Measurements from ENCODE around the gene ACOX3. TPM values are rescaled to one million over a fixed set of nuclear protein-coding genes. Genes with fewer than 3 reads are reported as not detected.

The ACOX3 gene
- total and polyA plus RNA-seq, 10 of the 15 experiments (the other 5 are each of a cell fraction or from before 2014, with no cell fraction given) = 2.0 to 24.5 (median 14.0) TPM

DNA sequence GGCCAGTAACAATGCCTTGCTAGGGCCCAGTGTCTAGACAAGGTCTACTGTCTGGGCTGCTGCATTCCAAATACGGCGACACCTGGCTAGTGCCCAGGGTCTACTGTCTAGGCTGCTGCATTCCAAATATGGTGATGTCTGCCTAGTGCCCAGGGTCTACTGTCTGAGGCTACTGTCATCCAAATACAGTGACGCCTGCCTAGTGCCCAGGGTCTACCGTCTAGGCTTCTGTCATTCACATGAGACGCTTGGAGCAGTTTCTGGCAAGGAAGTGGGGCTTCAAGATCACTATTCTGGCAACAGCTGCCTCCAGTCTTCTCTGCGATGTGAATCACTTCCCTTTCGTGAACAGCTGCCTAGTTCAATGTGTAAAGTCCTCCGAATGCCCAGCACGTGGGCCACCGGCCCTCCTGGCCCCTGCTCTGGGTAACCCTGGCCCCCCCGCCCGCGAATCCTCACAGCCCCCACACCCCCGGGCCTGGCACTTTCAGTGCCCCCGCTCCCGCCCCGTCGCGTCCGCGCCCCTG, 12.7 kb downstream of the ACOX3 start:
- peak overlapping the region; percentile 87 for H3K4me2 ChIP-seq (ENCODE audit: control insufficient read depth, insufficient read depth)
- H3K4me1 ChIP-seq (ENCODE audit: control insufficient read depth, insufficient read depth, low read length) = peaks cover 5% of the 10 kb centered on the region
- no peak for FAIRE-seq
- RAD21 ChIA-PET (ENCODE audit: unreplicated experiment) = interaction anchor here (1.2 to 1.7 kb wide), 5 partner anchors 8 to 251 kb away, joined by 3 to 9 read pairs (median 5); partner anchors contain the start of genes ACOX3 and TRMT44
- intact Hi-C loops (cut with micrococcal nuclease; ENCODE audit: unreplicated experiment) (no loop called here), in situ Hi-C loops (cut with MboI) (no loop called here)
- peak overlapping the region; percentile 64 for H3K27ac ChIP-seq (ENCODE audit: control insufficient read depth, insufficient read depth)
- no peaks in the 10 kb centered on the region for H3K27me3 ChIP-seq (replicated peaks in 1 of 2; ENCODE audit: control insufficient read depth in 2 of 2, insufficient read depth in 2 of 2, low read length in 1 of 2)
- 1% methylated on average over 21 of the region's 21 CpGs for WGBS (ENCODE audit: insufficient coverage, insufficient replicate concordance, low lambda C conversion rate, missing lambda C conversion rate)
- no peaks in the 10 kb centered on the region for H3K9me3 ChIP-seq (replicated peaks; ENCODE audit: control insufficient read depth, insufficient read depth, low read length)
- no TSS peak for BruUV-seq (replicated peaks)
- peaks cover 4% of the 10 kb centered on the region for H3K79me2 ChIP-seq (ENCODE audit: control insufficient read depth, insufficient read depth, low read length)
- H3K4me3 ChIP-seq = peak overlapping the region; percentile 71
- no peaks in the 10 kb centered on the region for H4K20me1 ChIP-seq (ENCODE audit: control insufficient read depth, insufficient read depth)
- H3K36me3 ChIP-seq (ENCODE audit: control insufficient read depth in 2 of 2, insufficient read depth in 2 of 2, low read length in 1 of 2) = no peaks in the 10 kb centered on the region; a peak in 1 of 4 replicates
- SMC1A ChIA-PET (ENCODE audit: uncharacterized antibody, unreplicated experiment) = interaction anchor here (0.9 to 1.8 kb wide), 4 partner anchors 8 to 36 kb away, joined by 3 to 9 read pairs (median 6); partner anchors contain the start of genes ACOX3 and TRMT44
- ATAC-seq = peak; percentile 78
- POLR2A ChIA-PET = interaction anchor here (0.7 to 2.5 kb wide), 3 partner anchors 10 to 269 kb away, joined by 3 to 11 read pairs (median 3); partner anchors contain the start of genes ABLIM2, ACOX3 and TRMT44
- peak overlapping the region; percentile 55 for H3K9ac ChIP-seq (ENCODE audit: control insufficient read depth, insufficient read depth, low read length)
- peak overlapping the region; percentile 66 for H2AFZ ChIP-seq (ENCODE audit: control insufficient read depth, low read depth, low read length)
- DNase-seq (ENCODE audit: low read depth, low spot score) = no peak
- CTCF ChIA-PET = interaction anchor here (0.7 to 1.1 kb wide), 4 partner anchors 8 to 251 kb away, joined by 3 read pairs; no protein-coding TSS in a partner anchor
- no peak for TF ChIP-seq IKZF1 (conservative IDR thresholded peaks at IDR 0.05)
- TF ChIP-seq CEBPZ (IDR thresholded peaks at IDR 0.05; ENCODE audit: low read depth, low read length) = no peak
- no peak for TF ChIP-seq CEBPB (IDR thresholded peaks at IDR 0.05; ENCODE audit: borderline replicate concordance in 1 of 2, low read depth in 2 of 2, low read length in 2 of 2)
- 0 out of 4 replicates have a peak, but pooled peaks of 1 of the 2 experiments have one; percentile 52 for TF ChIP-seq SRF (IDR thresholded peaks at IDR 0.05; ENCODE audit: low read depth in 2 of 2, low read length in 2 of 2)
- peak; percentile 85 for TF ChIP-seq SPI1 (IDR thresholded peaks at IDR 0.05; ENCODE audit: borderline replicate concordance, insufficient read depth, low read depth, low read length)
- no peak for TF ChIP-seq PML (IDR thresholded peaks at IDR 0.05; ENCODE audit: low read length)
- no peak for TF ChIP-seq ZBTB40 (IDR thresholded peaks at IDR 0.05; ENCODE audit: borderline replicate concordance)
- no peak for TF ChIP-seq RELA (IDR thresholded peaks at IDR 0.05; ENCODE audit: borderline replicate concordance, partially characterized antibody)
- no peak for TF ChIP-seq TCF7 (IDR thresholded peaks at IDR 0.05; ENCODE audit: borderline replicate concordance)
- TF ChIP-seq TCF3 (IDR thresholded peaks at IDR 0.05; ENCODE audit: borderline replicate concordance, insufficient read depth, low read depth, low read length) = no peak
- no peak for TF ChIP-seq RUNX3 (IDR thresholded peaks at IDR 0.05; ENCODE audit: low read length)
- TF ChIP-seq CREB1 (IDR thresholded peaks at IDR 0.05; ENCODE audit: low read depth) = no peak
- TF ChIP-seq ZNF207 (IDR thresholded peaks at IDR 0.05; ENCODE audit: borderline replicate concordance) = no peak
- TF ChIP-seq KAT2A (conservative IDR thresholded peaks at IDR 0.05; ENCODE audit: control insufficient read depth, low read depth, low read length) = no peak
- peak; percentile 86 for TF ChIP-seq TCF12 (IDR thresholded peaks at IDR 0.05; ENCODE audit: low read depth, low read length)
- TF ChIP-seq NR2F1 (conservative IDR thresholded peaks at IDR 0.05) = no peak
- no peak for TF ChIP-seq NR2C1 (IDR thresholded peaks at IDR 0.05)
- no peak for TF ChIP-seq ZNF274 (IDR thresholded peaks at IDR 0.05; ENCODE audit: insufficient read depth, insufficient read length)
